Measurements from ENCODE around the gene EREG. TPM values are rescaled to one million over a fixed set of nuclear protein-coding genes. Genes with fewer than 3 reads are reported as not detected.

Gene EREG
- total RNA-seq, 2 experiments from 2014 or later, result 0.58 to 0.59 TPM

DNA sequence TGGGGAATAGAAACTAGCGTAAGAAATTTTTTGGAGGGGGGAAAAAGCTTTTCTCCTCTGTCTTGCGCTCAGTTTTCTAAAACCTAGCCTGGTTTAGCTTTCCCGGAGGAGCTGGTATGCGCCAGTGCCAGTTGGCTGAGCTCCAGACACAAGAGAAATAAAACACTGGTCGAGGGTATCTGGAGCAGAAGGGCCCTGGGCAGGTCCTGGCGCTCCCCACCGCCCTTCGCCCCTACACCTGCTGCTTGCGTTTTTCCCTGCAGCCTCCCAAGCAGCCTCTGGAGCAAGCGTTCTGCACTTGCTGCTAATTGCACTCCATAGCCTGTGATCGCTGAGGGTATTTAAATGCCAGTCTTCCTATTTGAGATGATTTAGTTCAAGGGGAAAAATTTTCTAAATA is 816 bp downstream of the EREG start:
- CTCF ChIA-PET, result no interaction called here
- TF ChIP-seq, protein P1, sequence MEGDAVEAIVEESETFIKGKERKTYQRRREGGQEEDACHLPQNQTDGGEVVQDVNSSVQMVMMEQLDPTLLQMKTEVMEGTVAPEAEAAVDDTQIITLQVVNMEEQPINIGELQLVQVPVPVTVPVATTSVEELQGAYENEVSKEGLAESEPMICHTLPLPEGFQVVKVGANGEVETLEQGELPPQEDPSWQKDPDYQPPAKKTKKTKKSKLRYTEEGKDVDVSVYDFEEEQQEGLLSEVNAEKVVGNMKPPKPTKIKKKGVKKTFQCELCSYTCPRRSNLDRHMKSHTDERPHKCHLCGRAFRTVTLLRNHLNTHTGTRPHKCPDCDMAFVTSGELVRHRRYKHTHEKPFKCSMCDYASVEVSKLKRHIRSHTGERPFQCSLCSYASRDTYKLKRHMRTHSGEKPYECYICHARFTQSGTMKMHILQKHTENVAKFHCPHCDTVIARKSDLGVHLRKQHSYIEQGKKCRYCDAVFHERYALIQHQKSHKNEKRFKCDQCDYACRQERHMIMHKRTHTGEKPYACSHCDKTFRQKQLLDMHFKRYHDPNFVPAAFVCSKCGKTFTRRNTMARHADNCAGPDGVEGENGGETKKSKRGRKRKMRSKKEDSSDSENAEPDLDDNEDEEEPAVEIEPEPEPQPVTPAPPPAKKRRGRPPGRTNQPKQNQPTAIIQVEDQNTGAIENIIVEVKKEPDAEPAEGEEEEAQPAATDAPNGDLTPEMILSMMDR (IDR thresholded peaks at IDR 0.05), result no peak
- Mint-ChIP-seq H3K9me3 (no peaks in the 10 kb centered on the region), H3K36me3 (ENCODE audit: low read depth) (no peaks in the 10 kb centered on the region), H3K4me1 (ENCODE audit: low read depth) (peaks cover 18% of the 10 kb centered on the region), H3K4me3 (no peak overlapping the region), H3K27me3 (peaks cover 56% of the 10 kb centered on the region), H3K27ac (no peak overlapping the region)
- DNase-seq (no peak), ATAC-seq (ENCODE audit: poor library complexity) (no peak)
- no peak overlapping the region for H3K27ac ChIP-seq (ENCODE audit: low read depth in 1 of 2, low read length in 2 of 2)
- H3K4me1 ChIP-seq (ENCODE audit: insufficient read depth, low read length), result peaks cover 10% of the 10 kb centered on the region
- POLR2A ChIA-PET, result no interaction called here
- no peaks in the 10 kb centered on the region for H3K36me3 ChIP-seq (ENCODE audit: insufficient read depth, low read length)
- H3K4me3 ChIP-seq (ENCODE audit: low read length), result no peak overlapping the region
- H3K27me3 ChIP-seq (ENCODE audit: control insufficient read depth in 1 of 2, insufficient read depth in 2 of 2, low read length in 2 of 2), result peaks cover 20 to 48% of the 10 kb centered on the region in 2 experiments
- intact Hi-C loops (cut with DNase I, micrococcal nuclease), result no loop called here
- peaks cover 0 to 4% of the 10 kb centered on the region in 2 experiments for H3K9me3 ChIP-seq (ENCODE audit: control insufficient read depth in 1 of 2, insufficient read depth in 1 of 2, low read length in 2 of 2)

DNA sequence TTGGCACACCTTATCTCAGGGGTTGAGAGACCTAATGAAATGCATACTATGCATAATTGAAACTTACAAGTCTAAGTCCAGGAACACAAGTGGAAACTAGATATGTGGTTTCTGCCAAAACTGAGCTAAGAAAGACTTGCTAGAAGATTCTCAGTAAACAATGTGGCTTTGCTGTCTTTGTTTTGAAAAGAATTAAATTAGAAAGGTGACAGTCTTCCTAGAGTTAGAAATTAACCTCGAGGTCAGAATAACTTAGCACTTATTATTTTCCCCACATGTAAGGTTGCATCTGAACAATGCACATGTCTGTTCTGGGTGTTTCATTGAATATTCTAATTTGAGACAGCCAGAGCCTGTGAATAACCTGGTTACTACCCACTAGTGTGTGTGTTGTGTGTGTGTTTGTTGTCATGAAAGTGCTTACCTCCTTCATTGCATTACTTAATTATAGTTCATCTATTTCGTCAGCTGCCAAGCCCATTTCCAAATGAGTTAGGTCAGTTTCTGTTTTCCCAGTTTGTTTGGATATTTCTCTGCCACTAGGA is 1.5 kb downstream of the EREG start:
- ATAC-seq (ENCODE audit: poor library complexity), result no peak
- TF ChIP-seq, protein P1 (IDR thresholded peaks at IDR 0.05), result no peak
- peaks cover 10% of the 10 kb centered on the region for H3K4me1 ChIP-seq (ENCODE audit: insufficient read depth, low read length)
- Mint-ChIP-seq H3K4me1 (ENCODE audit: low read depth) (peaks cover 18% of the 10 kb centered on the region), H3K4me3 (no peak overlapping the region), H3K9me3 (no peaks in the 10 kb centered on the region), H3K27me3 (peaks cover 56% of the 10 kb centered on the region), H3K36me3 (ENCODE audit: low read depth) (no peaks in the 10 kb centered on the region), H3K27ac (no peak overlapping the region)
- intact Hi-C loops (cut with DNase I, micrococcal nuclease), result no loop called here
- H3K9me3 ChIP-seq (ENCODE audit: control insufficient read depth in 1 of 2, insufficient read depth in 1 of 2, low read length in 2 of 2), result peaks cover 0 to 4% of the 10 kb centered on the region in 2 experiments
- DNase-seq, result no peak
- POLR2A ChIA-PET, result no interaction called here
- H3K4me3 ChIP-seq (ENCODE audit: low read length), result no peak overlapping the region
- H3K27me3 ChIP-seq (ENCODE audit: control insufficient read depth in 1 of 2, insufficient read depth in 2 of 2, low read length in 2 of 2), result peaks cover 20 to 48% of the 10 kb centered on the region in 2 experiments
- CTCF ChIA-PET, result no interaction called here
- H3K36me3 ChIP-seq (ENCODE audit: insufficient read depth, low read length), result no peaks in the 10 kb centered on the region
- no peak overlapping the region for H3K27ac ChIP-seq (ENCODE audit: low read depth in 1 of 2, low read length in 2 of 2)

DNA sequence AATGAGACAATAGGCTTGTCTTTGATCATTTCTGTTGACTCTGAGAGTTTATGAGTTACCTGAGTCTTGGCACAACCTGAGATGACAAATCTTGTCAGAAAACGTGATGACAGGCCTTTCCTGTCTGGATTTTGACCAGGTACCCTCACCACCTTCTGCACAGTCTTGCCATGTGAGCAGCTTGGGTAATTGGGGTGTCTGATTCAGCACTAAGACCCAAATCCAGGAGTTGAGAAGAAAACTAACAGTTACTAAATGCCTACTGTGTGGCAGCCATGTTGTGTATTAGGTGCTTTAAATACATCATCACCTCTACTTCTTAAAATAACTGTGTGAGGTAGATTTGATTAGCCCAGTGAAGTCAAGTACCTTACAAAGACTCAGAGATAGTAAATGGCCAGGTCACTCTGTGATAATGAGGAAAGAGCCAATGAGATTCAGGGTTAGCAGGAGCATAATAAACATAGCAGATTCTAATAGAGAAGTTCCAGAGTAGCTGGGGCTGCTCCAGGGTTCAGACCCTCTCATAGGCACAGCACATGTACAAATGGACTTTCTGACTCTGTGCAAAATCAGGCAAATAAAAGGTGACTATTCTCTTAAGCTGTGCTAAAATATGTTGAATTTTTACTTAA is 2.8 kb downstream of the EREG start:
- Histone ChIP-seq H3K27ac (ENCODE audit: low read depth in 1 of 2, low read length in 2 of 2) (no peak overlapping the region), H3K27me3 (ENCODE audit: control insufficient read depth in 1 of 2, insufficient read depth in 2 of 2, low read length in 2 of 2) (peaks cover 20 to 45% of the 10 kb centered on the region in 2 experiments), H3K4me3 (ENCODE audit: low read length) (no peak overlapping the region), H3K4me1 (ENCODE audit: insufficient read depth, low read length) (peaks cover 10% of the 10 kb centered on the region), H3K36me3 (ENCODE audit: insufficient read depth, low read length) (no peaks in the 10 kb centered on the region), H3K9me3 (ENCODE audit: control insufficient read depth in 1 of 2, insufficient read depth in 1 of 2, low read length in 2 of 2) (peaks cover 0 to 4% of the 10 kb centered on the region in 2 experiments)
- Mint-ChIP-seq H3K36me3 (ENCODE audit: low read depth) (no peaks in the 10 kb centered on the region), H3K4me3 (no peak overlapping the region), H3K27ac (no peak overlapping the region), H3K9me3 (no peaks in the 10 kb centered on the region), H3K4me1 (ENCODE audit: low read depth) (peaks cover 18% of the 10 kb centered on the region), H3K27me3 (peaks cover 52% of the 10 kb centered on the region)
- POLR2A ChIA-PET, result no interaction called here
- intact Hi-C loops (cut with DNase I, micrococcal nuclease), result no loop called here
- DNase-seq (no peak), ATAC-seq (ENCODE audit: poor library complexity) (no peak)
- CTCF ChIA-PET, result no interaction called here
- TF ChIP-seq, protein P1 (IDR thresholded peaks at IDR 0.05), result no peak

Measured in CD4-positive, alpha-beta T cell (primary cell).